WTC11 (cell line): ENCODE measurements around the gene LCTL. TPM values are rescaled to one million over a fixed set of nuclear protein-coding genes. Genes with fewer than 3 reads are reported as not detected.
A peak's percentile ranks its signal among the peaks of the same experiment; 100 is the strongest.

Experiments used
- ATAC-seq: fragments of 200-7000 bp; cut with Tn5 transposase; 2 replicates; pipeline ENCODE4 v1.10.0; 2021; ENCODE audit warnings: mild to moderate bottlenecking, moderate library complexity
- CTCF ChIA-PET: fragments of 300-600 bp; sonication (Branson Sonifier 250); formaldehyde crosslinking; loops from one replicate; lab custom pipeline; 2021; ENCODE audit warnings: antibody characterized with exemption; lab: Charles Lee
- POLR2A ChIA-PET: fragments of 350-600 bp; sonication (Branson Sonifier 250); formaldehyde crosslinking; loops from one replicate; lab custom pipeline; 2021; ENCODE audit warnings: antibody characterized with exemption; lab: Charles Lee
- DNase-seq: peaks from one replicate; pipeline ENCODE4 v3.0.0; 2021; ENCODE audit warnings: low spot score
- H3K27ac Mint-ChIP-seq: 2 replicates; pipeline ENCODE4 v1.8.0; 2021; ENCODE audit warnings: mixed read lengths
- H3K27me3 Mint-ChIP-seq: 2 replicates; pipeline ENCODE4 v1.8.0; 2021; ENCODE audit warnings: low read depth, mild to moderate bottlenecking, moderate library complexity, mixed read lengths
- H3K36me3 Mint-ChIP-seq: 2 replicates; pipeline ENCODE4 v1.8.0; 2021; ENCODE audit warnings: mixed read lengths
- H3K4me1 Mint-ChIP-seq: 2 replicates; pipeline ENCODE4 v1.8.0; 2022; ENCODE audit warnings: mixed read lengths
- H3K4me3 Mint-ChIP-seq: 2 replicates; pipeline ENCODE4 v1.8.0; 2021; ENCODE audit warnings: mild to moderate bottlenecking, moderate library complexity, mixed read lengths
- H3K9me3 Mint-ChIP-seq: 2 replicates; pipeline ENCODE4 v1.8.0; 2021; ENCODE audit warnings: mixed read lengths
- AFF4 ChIP-seq: sonication (generic); formaldehyde crosslinking; IDR thresholded peaks from 2 replicates; pipeline ENCODE4 v1.8.1; 2023; ENCODE audit warnings: mild to moderate bottlenecking, missing genetic modification reagents, borderline replicate concordance
- ARID4B ChIP-seq: sonication (generic); formaldehyde crosslinking; IDR thresholded peaks from 2 replicates; pipeline ENCODE4 v1.8.0; 2023; ENCODE audit warnings: missing genetic modification reagents, mild to moderate bottlenecking, borderline replicate concordance
- ATF3 ChIP-seq: sonication (generic); formaldehyde crosslinking; conservative IDR thresholded peaks from 2 replicates; pipeline ENCODE4 v1.8.1; 2022; ENCODE audit warnings: mild to moderate bottlenecking, missing genetic modification reagents
- CREM ChIP-seq: sonication (generic); formaldehyde crosslinking; IDR thresholded peaks from 2 replicates; pipeline ENCODE4 v1.8.1; 2022; ENCODE audit warnings: mild to moderate bottlenecking, missing genetic modification reagents, moderate library complexity
- E2F4 ChIP-seq: sonication (generic); formaldehyde crosslinking; IDR thresholded peaks from 2 replicates; pipeline ENCODE4 v1.8.1; 2022; ENCODE audit warnings: low read depth, mild to moderate bottlenecking, moderate library complexity, missing genetic modification reagents, borderline replicate concordance
- E2F5 ChIP-seq: sonication (generic); formaldehyde crosslinking; IDR thresholded peaks from 2 replicates; pipeline ENCODE4 v1.8.1; 2022; ENCODE audit warnings: mild to moderate bottlenecking, moderate library complexity, missing genetic modification reagents
- ERG ChIP-seq: fragments of 250-450 bp; sonication (Bioruptor Pico); IDR thresholded peaks from 2 replicates; pipeline ENCODE4 v1.8.0; 2021; ENCODE audit warnings: mild to moderate bottlenecking
- GRHL2 ChIP-seq: fragments of 250-450 bp; sonication (Bioruptor Pico); IDR thresholded peaks from 2 replicates; pipeline ENCODE4 v1.8.0; 2022; ENCODE audit warnings: mild to moderate bottlenecking, moderate library complexity; ENCODE audit not compliant: insufficient replicate concordance, severe bottlenecking
- MYBL2 ChIP-seq: sonication (generic); formaldehyde crosslinking; IDR thresholded peaks from 2 replicates; pipeline ENCODE4 v1.8.1; 2023; ENCODE audit warnings: mild to moderate bottlenecking, moderate library complexity, missing genetic modification reagents
- NFATC4 ChIP-seq: fragments of 250-450 bp; sonication (Bioruptor Pico); IDR thresholded peaks from 2 replicates; pipeline ENCODE4 v1.9.0; 2021; ENCODE audit warnings: mild to moderate bottlenecking
- NFE2L1 ChIP-seq: sonication (generic); formaldehyde crosslinking; IDR thresholded peaks from 2 replicates; pipeline ENCODE4 v1.8.1; 2023; ENCODE audit warnings: missing genetic modification reagents
- NR1H2 ChIP-seq: sonication (generic); formaldehyde crosslinking; IDR thresholded peaks from 2 replicates; pipeline ENCODE4 v1.9.0; 2021; ENCODE audit warnings: mild to moderate bottlenecking, moderate library complexity, missing genetic modification reagents
- PRRX2 ChIP-seq: fragments of 250-450 bp; sonication (Bioruptor Pico); IDR thresholded peaks from 2 replicates; pipeline ENCODE4 v1.8.0; 2021; ENCODE audit warnings: mild to moderate bottlenecking
- STAT6 ChIP-seq: sonication (generic); formaldehyde crosslinking; conservative IDR thresholded peaks from 2 replicates; pipeline ENCODE4 v1.8.1; 2023; ENCODE audit warnings: mild to moderate bottlenecking, low read depth, missing genetic modification reagents, moderate library complexity
- ZBTB21 ChIP-seq: sonication (generic); formaldehyde crosslinking; IDR thresholded peaks from 2 replicates; pipeline ENCODE4 v1.8.1; 2023; ENCODE audit warnings: mild to moderate bottlenecking, missing genetic modification reagents, borderline replicate concordance
- ZNF423 ChIP-seq: fragments of 250-450 bp; sonication (Bioruptor Pico); IDR thresholded peaks from 2 replicates; pipeline ENCODE4 v2.1.2; 2022; ENCODE audit warnings: mild to moderate bottlenecking, moderate library complexity
- ZNF512 ChIP-seq: sonication (generic); formaldehyde crosslinking; IDR thresholded peaks from 2 replicates; pipeline ENCODE4 v1.8.1; 2022; ENCODE audit warnings: missing genetic modification reagents, borderline replicate concordance
- ZSCAN18 ChIP-seq: fragments of 250-450 bp; sonication (Bioruptor Pico); IDR thresholded peaks from 2 replicates; pipeline ENCODE4 v2.1.2; 2022; ENCODE audit warnings: mild to moderate bottlenecking, moderate library complexity
- total RNA-seq: library from RNA; stranded (reverse); gene quantifications from 3 replicates; pipeline ENCODE4 v1.2.3, GENCODE V29; 2021

LCTL gene
- total RNA-seq, 1 experiment from 2014 or later = 2.2 TPM

GRCh38 chr15:66508293-66508883, 57.4 kb downstream of the LCTL start (continued):
- TF ChIP-seq ZNF512 (CRISPR knock-in tag) (no peak), ZSCAN18 (no peak), NFE2L1 (no peak), ZBTB21 (no peak), CREM (CRISPR knock-in tag) (no peak), ATF3 (CRISPR knock-in tag) (no peak), AFF4 (no peak), ARID4B (CRISPR knock-in tag) (no peak), E2F5 (no peak)

- peak overlapping the region; percentile 100 for H3K4me3 Mint-ChIP-seq
- ChIA-PET CTCF (interaction anchor here (0.9 to 1.0 kb wide), 3 partner anchors 8 to 61 kb away, joined by 3 read pairs; partner anchors contain the start of gene SNAPC5), POLR2A (interaction anchor here (1.2 kb wide), 1 partner anchor 118 kb away, joined by 4 read pairs; no protein-coding TSS in a partner anchor)
- H3K27me3 Mint-ChIP-seq = no peaks in the 10 kb centered on the region
- peaks cover 36% of the 10 kb centered on the region for H3K4me1 Mint-ChIP-seq
- no peak for ATAC-seq
- peak overlapping the region; percentile 99 for H3K27ac Mint-ChIP-seq
- H3K36me3 Mint-ChIP-seq = peaks cover 47% of the 10 kb centered on the region
- H3K9me3 Mint-ChIP-seq = no peaks in the 10 kb centered on the region
- DNase-seq = no peak
- TF ChIP-seq NFATC4 (CRISPR knock-in tag) (no peak), ERG (CRISPR knock-in tag) (no peak), GRHL2 (CRISPR knock-in tag) (no peak), STAT6 (CRISPR knock-in tag) (no peak), PRRX2 (CRISPR knock-in tag) (no peak), ZNF423 (no peak), E2F4 (CRISPR knock-in tag) (no peak), NR1H2 (CRISPR knock-in tag) (no peak), MYBL2 (CRISPR knock-in tag) (no peak)
Measured at GRCh38 chr15:66505818-66506217, 60.0 kb downstream of the LCTL start.
